Thoracic aorta (tissue), 2 donors: ENCODE results near the gene VEZT. TPM values are rescaled to one million over a fixed set of nuclear protein-coding genes. Genes with fewer than 3 reads are reported as not detected.
A peak's percentile ranks its signal among the peaks of the same experiment; 100 is the strongest.

ENCODE experiments used
- ATAC-seq: fragments of 150-250 bp; one replicate; pipeline ENCODE4 v1.8.0; 2017; ENCODE audit warnings: low read depth; ENCODE audit not compliant: insufficient number of reproducible peaks, low FRiP score
- DNase-seq: peaks from one replicate; pipeline ENCODE4 v3.0.0-alpha.2; 2020; ENCODE audit warnings: low spot score
- H3K27ac ChIP-seq, 2 donors: fragments of 200-600 bp; sonication (generic); 1 replicate in 1 of 2; 2 replicates in 1 of 2; pipeline ENCODE4 v1.5.1; 2016; ENCODE audit warnings: mild to moderate bottlenecking in 2 of 2, moderate library complexity in 2 of 2
- H3K27me3 ChIP-seq: fragments of 200-600 bp; sonication (generic); replicated peaks from 2 replicates; pipeline ENCODE4 v1.6.0; 2016; ENCODE audit warnings: mild to moderate bottlenecking; ENCODE audit not compliant: insufficient read depth
- H3K36me3 ChIP-seq: fragments of 200-600 bp; sonication (generic); one replicate; pipeline ENCODE4 v1.5.1; 2016
- H3K4me1 ChIP-seq, 2 donors: fragments of 200-600 bp; sonication (generic); 1 replicate in 1 of 2; 2 replicates in 1 of 2; pipeline versions ENCODE4 v1.5.1 to v1.6.0; 2016; ENCODE audit warnings: low read depth in 2 of 2, mild to moderate bottlenecking in 1 of 2; ENCODE audit not compliant: control insufficient read depth in 1 of 2
- H3K4me3 ChIP-seq: fragments of 200-600 bp; sonication (generic); 2 replicates; pipeline ENCODE4 v1.5.1; 2016; ENCODE audit warnings: mild to moderate bottlenecking
- H3K9me3 ChIP-seq: fragments of 200-600 bp; sonication (generic); 2 replicates; pipeline ENCODE4 v1.5.1; 2016
- total RNA-seq, 2 donors: library from RNA; depleted of rRNA; stranded (reverse); fragments of >200 nt; gene quantifications; one replicate each; pipeline versions ENCODE4 v1.1.0 to v1.2.3, GENCODE V29; 2016
- TF ChIP-seq, protein P1 (sequence below): fragments of 200-600 bp; sonication (generic); IDR thresholded peaks from one replicate; pipeline ENCODE4 v1.5.1; 2019; ENCODE audit warnings: antibody characterized with exemption

Gene VEZT, protein sequence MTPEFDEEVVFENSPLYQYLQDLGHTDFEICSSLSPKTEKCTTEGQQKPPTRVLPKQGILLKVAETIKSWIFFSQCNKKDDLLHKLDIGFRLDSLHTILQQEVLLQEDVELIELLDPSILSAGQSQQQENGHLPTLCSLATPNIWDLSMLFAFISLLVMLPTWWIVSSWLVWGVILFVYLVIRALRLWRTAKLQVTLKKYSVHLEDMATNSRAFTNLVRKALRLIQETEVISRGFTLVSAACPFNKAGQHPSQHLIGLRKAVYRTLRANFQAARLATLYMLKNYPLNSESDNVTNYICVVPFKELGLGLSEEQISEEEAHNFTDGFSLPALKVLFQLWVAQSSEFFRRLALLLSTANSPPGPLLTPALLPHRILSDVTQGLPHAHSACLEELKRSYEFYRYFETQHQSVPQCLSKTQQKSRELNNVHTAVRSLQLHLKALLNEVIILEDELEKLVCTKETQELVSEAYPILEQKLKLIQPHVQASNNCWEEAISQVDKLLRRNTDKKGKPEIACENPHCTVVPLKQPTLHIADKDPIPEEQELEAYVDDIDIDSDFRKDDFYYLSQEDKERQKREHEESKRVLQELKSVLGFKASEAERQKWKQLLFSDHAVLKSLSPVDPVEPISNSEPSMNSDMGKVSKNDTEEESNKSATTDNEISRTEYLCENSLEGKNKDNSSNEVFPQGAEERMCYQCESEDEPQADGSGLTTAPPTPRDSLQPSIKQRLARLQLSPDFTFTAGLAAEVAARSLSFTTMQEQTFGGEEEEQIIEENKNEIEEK
- total RNA-seq = 100 to 1,000 TPM in 1 of 2 donors, 10 to 100 TPM in 1; 58.3 to 149 TPM

DNA sequence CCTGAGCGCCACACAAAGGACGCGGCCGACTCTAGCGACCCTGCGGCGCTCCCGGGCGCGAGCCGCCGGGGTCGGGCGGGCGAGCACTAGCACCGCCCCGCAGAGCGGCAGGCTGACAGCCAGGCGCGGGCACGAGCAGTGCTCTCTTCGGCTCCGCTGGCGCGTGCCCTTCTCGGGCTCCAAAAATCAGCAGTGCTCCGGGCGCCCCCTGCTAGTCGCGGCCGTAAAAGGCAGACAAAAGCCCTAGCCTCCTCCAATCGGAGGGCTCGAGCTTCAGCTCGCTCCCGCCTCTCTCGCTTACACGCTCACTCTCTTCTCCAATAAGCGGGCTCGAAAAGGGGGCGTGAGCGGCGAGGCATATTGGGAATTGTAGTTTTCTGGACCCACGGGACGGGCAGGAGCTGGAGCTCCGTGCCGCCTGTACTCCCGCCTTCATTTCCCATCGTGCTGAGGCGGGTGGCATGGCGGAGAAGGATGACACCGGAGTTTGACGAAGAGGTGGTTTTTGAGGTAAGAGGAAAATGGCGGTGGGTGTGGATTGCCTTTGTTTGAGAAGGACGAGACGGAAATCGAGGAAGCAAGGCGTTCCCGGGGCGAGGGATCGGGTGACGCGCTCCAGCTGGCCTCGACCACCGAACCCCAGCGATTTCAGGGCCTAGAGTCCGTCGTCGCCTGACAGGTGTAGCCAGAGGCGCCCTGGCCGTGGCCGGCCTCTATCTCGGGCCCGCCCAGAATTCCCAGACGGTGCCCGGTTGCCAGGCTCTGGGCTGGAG lies at the start of gene VEZT, which contains the start of gene FGD6:
Gene VEZT, plus strand, starts transcription at position 431 of the 773 bp plus-strand sequence. Its CDS starts 44 bp downstream, at position 475.
Gene FGD6, minus strand, starts transcription at position 91 of the 773 bp plus-strand sequence. CDS start 227 bp downstream, outside the sequence.
- peak within 1 kb of the TSS; percentile 97 to 99 for H3K27ac ChIP-seq
- H3K36me3 ChIP-seq = no peaks in the 10 kb centered on the region
- peaks cover 13 to 44% of the 10 kb centered on the region in 2 donors for H3K4me1 ChIP-seq
- peak within 1 kb of the TSS; percentile 84 for H3K4me3 ChIP-seq
- TF ChIP-seq, protein P1, sequence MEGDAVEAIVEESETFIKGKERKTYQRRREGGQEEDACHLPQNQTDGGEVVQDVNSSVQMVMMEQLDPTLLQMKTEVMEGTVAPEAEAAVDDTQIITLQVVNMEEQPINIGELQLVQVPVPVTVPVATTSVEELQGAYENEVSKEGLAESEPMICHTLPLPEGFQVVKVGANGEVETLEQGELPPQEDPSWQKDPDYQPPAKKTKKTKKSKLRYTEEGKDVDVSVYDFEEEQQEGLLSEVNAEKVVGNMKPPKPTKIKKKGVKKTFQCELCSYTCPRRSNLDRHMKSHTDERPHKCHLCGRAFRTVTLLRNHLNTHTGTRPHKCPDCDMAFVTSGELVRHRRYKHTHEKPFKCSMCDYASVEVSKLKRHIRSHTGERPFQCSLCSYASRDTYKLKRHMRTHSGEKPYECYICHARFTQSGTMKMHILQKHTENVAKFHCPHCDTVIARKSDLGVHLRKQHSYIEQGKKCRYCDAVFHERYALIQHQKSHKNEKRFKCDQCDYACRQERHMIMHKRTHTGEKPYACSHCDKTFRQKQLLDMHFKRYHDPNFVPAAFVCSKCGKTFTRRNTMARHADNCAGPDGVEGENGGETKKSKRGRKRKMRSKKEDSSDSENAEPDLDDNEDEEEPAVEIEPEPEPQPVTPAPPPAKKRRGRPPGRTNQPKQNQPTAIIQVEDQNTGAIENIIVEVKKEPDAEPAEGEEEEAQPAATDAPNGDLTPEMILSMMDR = peak; percentile 53
- H3K27me3 ChIP-seq = no peaks in the 10 kb centered on the region
- DNase-seq (peak; percentile 97), ATAC-seq (peak; percentile 96)
- H3K9me3 ChIP-seq = no peaks in the 10 kb centered on the region

DNA sequence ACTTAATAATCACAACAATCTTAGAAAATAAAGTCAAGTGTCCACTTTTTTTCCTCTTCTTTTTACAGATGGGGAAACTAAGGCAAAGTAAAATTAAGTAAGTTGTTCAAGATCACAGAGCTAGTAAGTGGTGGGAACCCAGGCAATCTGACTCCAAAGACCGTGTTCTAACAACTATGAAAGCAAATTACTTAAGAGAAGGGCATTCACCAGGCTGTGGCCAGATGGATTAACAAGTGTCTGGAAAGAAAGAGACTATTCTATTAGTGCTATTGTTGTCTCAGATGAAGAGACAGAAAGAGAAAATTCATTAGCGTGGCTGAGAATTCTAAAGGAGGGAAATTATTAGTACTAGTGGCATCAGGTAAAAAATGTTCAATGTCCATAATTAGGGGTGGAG lies 48.9 kb upstream of the VEZT start:
- no peak overlapping the region for H3K4me3 ChIP-seq
- no peak for DNase-seq
- TF ChIP-seq, protein P1 = no peak
- no peaks in the 10 kb centered on the region for H3K9me3 ChIP-seq
- no peaks in the 10 kb centered on the region for H3K36me3 ChIP-seq
- H3K27ac ChIP-seq = no peak overlapping the region
- H3K4me1 ChIP-seq = peaks cover 5 to 7% of the 10 kb centered on the region in 2 donors
- no peak for ATAC-seq
- no peaks in the 10 kb centered on the region for H3K27me3 ChIP-seq

DNA sequence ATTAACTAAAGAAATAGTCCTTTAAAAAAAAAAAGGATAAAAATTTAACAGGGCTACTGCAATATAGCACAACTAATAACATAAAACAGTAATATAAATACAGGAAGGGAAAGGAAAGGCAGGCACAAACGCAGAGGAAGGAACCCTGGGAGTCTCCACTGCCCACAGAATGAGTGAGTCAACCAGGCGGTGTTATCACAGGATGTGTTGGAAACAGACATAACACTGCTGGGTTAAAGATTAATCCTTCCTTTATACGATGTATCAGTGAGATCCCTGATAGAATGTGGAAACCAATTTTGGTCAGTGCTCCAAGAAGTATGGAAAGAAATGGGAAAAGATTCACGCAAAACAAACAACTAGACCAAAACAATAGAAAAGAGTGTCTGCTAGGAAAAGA lies 48.2 kb upstream of the VEZT start:
- Histone ChIP-seq H3K27ac (no peak overlapping the region), H3K36me3 (no peaks in the 10 kb centered on the region), H3K9me3 (no peaks in the 10 kb centered on the region), H3K4me3 (no peak overlapping the region), H3K27me3 (no peaks in the 10 kb centered on the region), H3K4me1 (peaks cover 5 to 10% of the 10 kb centered on the region in 2 donors)
- DNase-seq = no peak
- TF ChIP-seq, protein P1 = no peak
- ATAC-seq = no peak

DNA sequence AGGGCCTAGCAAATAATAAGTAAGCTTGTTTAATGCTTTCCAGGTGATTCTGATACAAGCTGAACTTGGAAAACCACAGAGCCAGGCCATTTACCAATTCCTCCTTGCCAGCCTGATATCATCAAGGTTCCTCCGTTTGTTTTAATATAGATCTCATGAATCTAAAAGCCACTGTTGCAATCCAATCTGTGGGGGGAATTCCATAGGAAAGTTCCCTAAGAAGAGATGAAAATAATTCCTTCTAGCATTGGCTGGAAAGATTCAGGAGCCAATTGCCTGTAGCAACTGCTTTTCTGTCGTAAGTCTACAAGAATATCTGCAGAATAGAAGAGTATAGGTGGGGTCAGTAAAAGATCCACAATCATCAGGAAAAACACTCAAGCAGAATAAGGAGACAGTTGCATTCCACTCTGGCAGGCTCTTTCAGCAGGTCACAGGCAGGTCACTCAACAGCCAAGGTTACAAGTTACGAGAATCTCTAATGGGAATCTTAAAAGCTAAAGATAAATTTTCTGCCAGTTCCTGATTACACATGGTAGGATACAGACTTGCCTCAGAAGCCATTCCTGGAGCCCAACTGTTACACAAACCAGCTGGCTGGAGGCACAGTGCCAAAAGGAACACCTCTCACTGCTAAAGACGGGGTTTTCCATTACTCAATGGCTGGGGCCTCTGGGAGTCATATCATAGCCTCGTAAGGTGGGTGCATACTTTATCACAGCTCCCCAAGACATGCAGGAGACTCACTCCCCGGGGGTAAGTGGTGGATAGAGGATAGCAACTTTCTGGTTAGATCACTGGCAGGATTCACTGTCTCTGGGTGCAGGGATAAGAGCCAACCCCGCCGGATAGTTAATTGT lies 44.0 kb upstream of the VEZT start:
- Histone ChIP-seq H3K27ac (no peak overlapping the region), H3K4me3 (no peak overlapping the region), H3K4me1 (peaks cover 5 to 10% of the 10 kb centered on the region in 2 donors), H3K9me3 (no peaks in the 10 kb centered on the region), H3K36me3 (no peaks in the 10 kb centered on the region), H3K27me3 (no peaks in the 10 kb centered on the region)
- ATAC-seq (peak; percentile 40), DNase-seq (no peak)
- TF ChIP-seq, protein P1 = no peak
